HG02610 (cell line): Measurements from ENCODE around the gene POLR2J.
"Not testable (repeated sequence)": the region's sequence is repeated elsewhere in the genome, so short reads cannot be mapped to it uniquely, and the experiment has no call there.

ENCODE experiments used
- ATAC-seq: cut with Tn5 transposase; IDR thresholded peaks from one replicate; pipeline ENCODE4 v1.9.1; 2021; ENCODE audit warnings: mild to moderate bottlenecking, moderate library complexity; ENCODE audit not compliant: unreplicated experiment

POLR2J gene

GRCh38 chr7:102478314-102479208 lies at the start of gene POLR2J:
TSS of gene POLR2J (minus strand) at chr7:102478922. CDS start at chr7:102478860, 62 bp downstream.
- peak; percentile 73 for ATAC-seq

- ATAC-seq: not testable (repeated sequence)
These were observed 49.4 kb upstream of the POLR2J start for GRCh38 chr7:102527822-102528793.

- not testable (repeated sequence) for ATAC-seq
These were observed 48.5 kb upstream of the POLR2J start for GRCh38 chr7:102527182-102527581.

- ATAC-seq: not testable (repeated sequence)
These were observed 46.1 kb upstream of the POLR2J start for GRCh38 chr7:102524803-102525202.

- not testable (repeated sequence) for ATAC-seq
These were observed 42.1 kb upstream of the POLR2J start for GRCh38 chr7:102520797-102521196.

- ATAC-seq: peak; percentile 71
These were observed 38.9 kb upstream of the POLR2J start, which contains the start of gene RASA4B for GRCh38 chr7:102517550-102518147. TSS of gene RASA4B (minus strand) at chr7:102517777. CDS start at chr7:102517710, 67 bp downstream.

- ATAC-seq: not testable (repeated sequence)
These were observed 38.2 kb upstream of the POLR2J start for GRCh38 chr7:102516951-102517350.

GRCh38 chr7:102515889-102516288 lies 37.2 kb upstream of the POLR2J start:
- ATAC-seq: not testable (repeated sequence)

GRCh38 chr7:102514881-102515721 lies 36.4 kb upstream of the POLR2J start:
- peak; percentile 74 for ATAC-seq

- ATAC-seq: not testable (repeated sequence)
These were observed 34.0 kb upstream of the POLR2J start for GRCh38 chr7:102512642-102513221.

GRCh38 chr7:102511860-102512522 lies 33.3 kb upstream of the POLR2J start:
- peak; percentile 36 for ATAC-seq

- not testable (repeated sequence) for ATAC-seq
These were observed 31.9 kb upstream of the POLR2J start for GRCh38 chr7:102510575-102510974.

GRCh38 chr7:102507410-102508088 lies 28.8 kb upstream of the POLR2J start:
- ATAC-seq: not testable (repeated sequence)

- ATAC-seq: not testable (repeated sequence)
These were observed 26.8 kb upstream of the POLR2J start for GRCh38 chr7:102505298-102506185.

- ATAC-seq: not testable (repeated sequence)
These were observed 24.4 kb upstream of the POLR2J start for GRCh38 chr7:102503141-102503540.

GRCh38 chr7:102498321-102498720 lies 19.6 kb upstream of the POLR2J start:
- not testable (repeated sequence) for ATAC-seq

- not testable (repeated sequence) for ATAC-seq
These were observed 18.6 kb upstream of the POLR2J start for GRCh38 chr7:102497308-102497707.
